PC-3 (cell line): ENCODE measurements around the gene AP1B1. TPM values are rescaled to one million over a fixed set of nuclear protein-coding genes. Genes with fewer than 3 reads are reported as not detected.
A peak's percentile ranks its signal among the peaks of the same experiment; 100 is the strongest.

Source experiments
- ATAC-seq: fragments of 200-7000 bp; cut with Tn5 transposase; 2 replicates; pipeline ENCODE4 v1.9.1; 2020; ENCODE audit warnings: mild to moderate bottlenecking, moderate library complexity
- BruUV-seq: library from RNA; stranded (reverse); fragments of 400-500 nt; replicated peaks from 2 replicates; lab custom pipeline; 2021; lab: Mats Ljungman, UMichigan
- CTCF ChIA-PET: fragments of 300-600 bp; sonication (Branson Sonifier 250); formaldehyde crosslinking; loops from one replicate; lab custom pipeline; 2022; ENCODE audit warnings: antibody characterized with exemption; lab: Charles Lee
- POLR2A ChIA-PET: fragments of 300-600 bp; sonication (Branson Sonifier 250); formaldehyde crosslinking; loops from one replicate; lab custom pipeline; 2022; ENCODE audit warnings: antibody characterized with exemption; ENCODE audit not compliant: unreplicated experiment; lab: Charles Lee
- DNase-seq: peaks from one replicate; pipeline ENCODE4 v3.0.0-alpha.2; 2015
- H2AFZ ChIP-seq: fragments of 300-600 bp; sonication (generic); 2 replicates; pipeline ENCODE4 v1.6.0; 2016; ENCODE audit warnings: antibody characterized with exemption, low read length
- H3F3A ChIP-seq: fragments of 300-600 bp; sonication (generic); one replicate; pipeline ENCODE4 v1.6.0; 2017; ENCODE audit warnings: antibody characterized with exemption, low read length, control low read depth, mild to moderate bottlenecking; ENCODE audit not compliant: unreplicated experiment
- H3K27ac ChIP-seq: fragments of 300-600 bp; sonication (generic); 2 replicates; pipeline ENCODE4 v1.5.1; 2016; ENCODE audit warnings: mild to moderate bottlenecking, low read length
- H3K27me3 ChIP-seq: fragments of 300-600 bp; sonication (generic); 2 replicates; pipeline ENCODE4 v1.6.1; 2016; ENCODE audit warnings: low read length, mixed read lengths
- H3K36me3 ChIP-seq: fragments of 300-600 bp; sonication (generic); 2 replicates; pipeline ENCODE4 v1.6.1; 2016; ENCODE audit warnings: low read depth, mixed run types, low read length, mixed read lengths
- H3K4me1 ChIP-seq: fragments of 300-600 bp; sonication (generic); 2 replicates; pipeline ENCODE4 v1.5.1; 2016; ENCODE audit warnings: low read length; ENCODE audit not compliant: insufficient read depth
- H3K4me2 ChIP-seq: fragments of 300-600 bp; sonication (generic); 2 replicates; pipeline ENCODE4 v1.6.0; 2016; ENCODE audit warnings: low read length
- H3K4me3 ChIP-seq: fragments of 300-600 bp; sonication (generic); 2 replicates; pipeline ENCODE4 v1.5.1; 2016; ENCODE audit warnings: mild to moderate bottlenecking, low read length, mixed read lengths
- H3K79me2 ChIP-seq: fragments of 300-600 bp; sonication (generic); 2 replicates; pipeline ENCODE4 v1.6.1; 2017; ENCODE audit warnings: low read length, mixed read lengths
- H3K9ac ChIP-seq: fragments of 300-600 bp; sonication (generic); 2 replicates; pipeline ENCODE4 v1.6.0; 2016; ENCODE audit warnings: mild to moderate bottlenecking, low read length
- H3K9me2 ChIP-seq: fragments of 300-600 bp; sonication (generic); replicated peaks from 2 replicates; pipeline ENCODE4 v1.6.1; 2016; ENCODE audit warnings: mixed run types, low read length, mixed read lengths
- H3K9me3 ChIP-seq: fragments of 300-600 bp; sonication (generic); 2 replicates; pipeline ENCODE4 v1.6.1; 2016; ENCODE audit warnings: low read length, mixed read lengths
- H4K20me1 ChIP-seq: fragments of 300-600 bp; sonication (generic); 2 replicates; pipeline ENCODE4 v1.6.1; 2016; ENCODE audit warnings: low read length, mixed read lengths
- CTCF ChIP-seq: fragments of 300-600 bp; sonication (generic); conservative IDR thresholded peaks from 2 replicates; pipeline ENCODE4 v1.5.1; 2017; ENCODE audit warnings: antibody characterized with exemption, low read depth, mild to moderate bottlenecking, low read length
- EZH2 ChIP-seq: fragments of 300-600 bp; sonication (generic); IDR thresholded peaks from one replicate; pipeline ENCODE4 v1.6.1; 2017; ENCODE audit warnings: antibody characterized with exemption, mild to moderate bottlenecking, low read length; ENCODE audit not compliant: unreplicated experiment
- EZH2phosphoT487 ChIP-seq: fragments of 300-600 bp; sonication (generic); IDR thresholded peaks from 2 replicates; pipeline ENCODE4 v1.6.1; 2018; ENCODE audit warnings: mild to moderate bottlenecking, antibody characterized with exemption, low read length, borderline replicate concordance
- intact Hi-C: fragments of 100-400 bp; cut with micrococcal nuclease; formaldehyde crosslinking; loops from 2 replicates; pipeline ENCODE4 v1.9.0; 2023
- total RNA-seq: library from RNA; depleted of rRNA; stranded (reverse); fragments of >200 nt; gene quantifications from 2 replicates; pipeline ENCODE4 v1.2.3, GENCODE V29; 2014

AP1B1 gene
- total RNA-seq, 1 experiment from 2014 or later = 81.2 TPM

- H4K20me1 ChIP-seq = no peaks in the 10 kb centered on the region
- BruUV-seq = no TSS peak
- peaks cover 43% of the 10 kb centered on the region for H3K4me1 ChIP-seq
- H3K9me2 ChIP-seq = no peaks in the 10 kb centered on the region
- H3F3A ChIP-seq = no peaks in the 10 kb centered on the region
- intact Hi-C loops = no loop called here
- no peaks in the 10 kb centered on the region for H3K9me3 ChIP-seq
- H3K4me3 ChIP-seq = no peak overlapping the region
- peaks cover 32% of the 10 kb centered on the region for H3K79me2 ChIP-seq
- no peak overlapping the region for H3K4me2 ChIP-seq
- H3K27ac ChIP-seq = peak overlapping the region; percentile 56
- ATAC-seq (no peak), DNase-seq (no peak)
- POLR2A ChIA-PET = interaction anchor here (0.6 kb wide), 1 partner anchor 48 kb away, joined by 4 read pairs; no protein-coding TSS in a partner anchor
- CTCF ChIA-PET = no interaction called here
- peaks cover 5% of the 10 kb centered on the region; the same call in 1 of the 2 replicates for H3K27me3 ChIP-seq
- H3K36me3 ChIP-seq = no peaks in the 10 kb centered on the region
- TF ChIP-seq CTCF (no peak), EZH2 (no peak), EZH2phosphoT487 (no peak)
- H2AFZ ChIP-seq = no peak overlapping the region
- peak overlapping the region; percentile 37; the same call in 1 of the 2 replicates for H3K9ac ChIP-seq
Measured at GRCh38 chr22:29311464-29312217, 76.7 kb downstream of the AP1B1 start.

DNA sequence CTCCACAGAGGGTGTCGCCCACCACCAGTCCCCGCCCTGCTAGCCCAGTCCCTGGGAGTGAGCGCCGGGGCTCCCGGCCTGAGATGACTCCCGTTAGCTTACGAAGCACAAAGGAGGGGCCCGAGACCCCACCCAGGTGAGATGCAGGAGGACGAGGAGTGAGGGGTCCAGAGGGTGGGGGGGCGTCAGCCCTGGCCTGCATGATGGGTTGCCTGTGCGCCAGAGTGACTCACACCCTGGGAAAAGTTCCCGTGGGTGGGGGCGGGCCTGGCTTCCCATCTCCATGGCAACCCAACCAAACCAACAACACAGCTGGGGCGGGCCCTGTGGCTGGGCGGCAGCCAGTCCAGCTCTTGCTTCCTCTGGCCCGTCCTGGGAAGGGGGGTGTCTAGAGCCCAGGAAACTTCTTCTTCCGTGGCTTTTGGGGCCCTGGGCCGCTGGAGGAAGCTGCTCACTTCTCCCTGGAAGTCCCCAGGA is 77.5 kb downstream of the AP1B1 start:
- BruUV-seq = no TSS peak
- ATAC-seq = peak; percentile 43
- Histone ChIP-seq H3K27ac (peak overlapping the region; percentile 65), H3K4me1 (peaks cover 43% of the 10 kb centered on the region), H3K79me2 (peaks cover 32% of the 10 kb centered on the region), H3K9me2 (no peaks in the 10 kb centered on the region), H3K9ac (peak overlapping the region; percentile 54), H3K4me3 (no peak overlapping the region), H3K4me2 (peak overlapping the region; percentile 58), H3K27me3 (peaks cover 5% of the 10 kb centered on the region; the same call in 1 of the 2 replicates), H4K20me1 (no peaks in the 10 kb centered on the region), H3K9me3 (no peaks in the 10 kb centered on the region), H3K36me3 (no peaks in the 10 kb centered on the region), H2AFZ (no peak overlapping the region), H3F3A (no peaks in the 10 kb centered on the region)
- TF ChIP-seq EZH2 (no peak), EZH2phosphoT487 (no peak), CTCF (no peak)
- ChIA-PET POLR2A (interaction anchor here (0.6 kb wide), 1 partner anchor 11 kb away, joined by 3 read pairs; no protein-coding TSS in a partner anchor), CTCF (no interaction called here)
- intact Hi-C loops = no loop called here
- DNase-seq = peak; percentile 89
